NCI-H2081 treated with DMSO at 0.1 percent for 48 hours (cell line): ENCODE results near the gene SOX3.

Experiments used
- DNase-seq: peaks from one replicate; lab custom pipeline; 2025; lab: John Stamatoyannopoulos, UW

The SOX3 gene

GRCh38 chrX:140504371-140505324 lies at the start of gene SOX3:
TSS of gene SOX3 (minus strand) at chrX:140505069. CDS start at chrX:140505060, 9 bp downstream.
- no peak for DNase-seq

- DNase-seq = no peak
Observed at GRCh38 chrX:140548985-140549384, 44.1 kb upstream of the SOX3 start.

GRCh38 chrX:140526171-140526570 lies 21.3 kb upstream of the SOX3 start:
- DNase-seq = no peak

GRCh38 chrX:140525448-140525847 lies 20.6 kb upstream of the SOX3 start:
- DNase-seq = no peak

GRCh38 chrX:140524556-140524955 lies 19.7 kb upstream of the SOX3 start:
- no peak for DNase-seq

GRCh38 chrX:140521393-140521792 lies 16.5 kb upstream of the SOX3 start:
- DNase-seq = no peak

GRCh38 chrX:140514554-140514953 lies 9.7 kb upstream of the SOX3 start:
- DNase-seq = no peak

GRCh38 chrX:140510895-140511295 lies 6.0 kb upstream of the SOX3 start:
- no peak for DNase-seq

GRCh38 chrX:140510306-140510676 lies 5.4 kb upstream of the SOX3 start:
- DNase-seq = no peak

GRCh38 chrX:140509468-140510305 lies 4.8 kb upstream of the SOX3 start:
- DNase-seq = no peak

- DNase-seq = no peak
Observed at GRCh38 chrX:140508958-140509357, 4.1 kb upstream of the SOX3 start.

- DNase-seq = no peak
Observed at GRCh38 chrX:140507982-140508305, 3.1 kb upstream of the SOX3 start.

- no peak for DNase-seq
Observed at GRCh38 chrX:140507223-140507981, 2.5 kb upstream of the SOX3 start.

GRCh38 chrX:140505421-140506337 lies 810 bp upstream of the SOX3 start:
- no peak for DNase-seq

GRCh38 chrX:140503714-140504351 lies 1.0 kb downstream of the SOX3 start:
- DNase-seq = no peak

GRCh38 chrX:140503238-140503601 lies 1.6 kb downstream of the SOX3 start:
- DNase-seq = no peak

- no peak for DNase-seq
Observed at GRCh38 chrX:140502491-140503237, 2.2 kb downstream of the SOX3 start.

GRCh38 chrX:140501940-140502468 lies 2.9 kb downstream of the SOX3 start:
- DNase-seq = no peak

GRCh38 chrX:140501321-140501720 lies 3.5 kb downstream of the SOX3 start:
- no peak for DNase-seq

GRCh38 chrX:140500441-140500840 lies 4.4 kb downstream of the SOX3 start:
- no peak for DNase-seq
